ENCODE measurements around the gene RASAL1. TPM values are rescaled to one million over a fixed set of nuclear protein-coding genes. Genes with fewer than 3 reads are reported as not detected.
"Not testable (repeated sequence)": the region's sequence is repeated elsewhere in the genome, so short reads cannot be mapped to it uniquely, and the experiment has no call there.

RASAL1 gene
- total RNA-seq, 1 experiment from 2014 or later: 0.32 TPM

- Histone ChIP-seq H3K27me3 (replicated peaks; ENCODE audit: insufficient read depth, low read depth, low read length, poor library complexity) (no peaks in the 10 kb centered on the region), H3K4me1 (ENCODE audit: insufficient read depth, low read length, poor library complexity, severe bottlenecking) (no peaks in the 10 kb centered on the region), H3K36me3 (ENCODE audit: insufficient read depth, low read length, poor library complexity, severe bottlenecking) (no peaks in the 10 kb centered on the region), H3K27ac (ENCODE audit: low read depth, low read length, poor library complexity, severe bottlenecking) (no peak overlapping the region), H3K4me3 (ENCODE audit: low read depth, low read length, poor library complexity, severe bottlenecking) (no peak overlapping the region), H3K9me3 (ENCODE audit: low read depth, low read length, poor library complexity, severe bottlenecking) (no peaks in the 10 kb centered on the region)
- no TSS peak for BruUV-seq (replicated peaks)
- no peak for DNase-seq (ENCODE audit: low spot score)
- ChIA-PET POLR2A (ENCODE audit: low non-redundant PET) (no interaction called here), CTCF (no interaction called here)
- TF ChIP-seq EZH2 (IDR thresholded peaks at IDR 0.05; ENCODE audit: borderline replicate concordance, low read depth, low read length, poor library complexity, severe bottlenecking): no peak
- TF ChIP-seq CTCF (conservative IDR thresholded peaks at IDR 0.05; ENCODE audit: low read depth, low read length): no peak
- intact Hi-C loops (cut with micrococcal nuclease; ENCODE audit: unreplicated experiment): no loop called here
Measured at GRCh38 chr12:113118142-113118541, 17.4 kb downstream of the RASAL1 start.

- H3K27ac ChIP-seq (ENCODE audit: low read depth, low read length, poor library complexity, severe bottlenecking); CTCF ChIA-PET; H3K4me1 ChIP-seq (ENCODE audit: insufficient read depth, low read length, poor library complexity, severe bottlenecking); DNase-seq (ENCODE audit: low spot score); intact Hi-C loops (cut with micrococcal nuclease; ENCODE audit: unreplicated experiment); H3K27me3 ChIP-seq (replicated peaks; ENCODE audit: insufficient read depth, low read depth, low read length, poor library complexity); H3K9me3 ChIP-seq (ENCODE audit: low read depth, low read length, poor library complexity, severe bottlenecking); H3K4me3 ChIP-seq (ENCODE audit: low read depth, low read length, poor library complexity, severe bottlenecking); POLR2A ChIA-PET (ENCODE audit: low non-redundant PET); BruUV-seq (replicated peaks); H3K36me3 ChIP-seq (ENCODE audit: insufficient read depth, low read length, poor library complexity, severe bottlenecking): not testable (repeated sequence)
Measured at GRCh38 chr12:113117684-113118083, 17.9 kb downstream of the RASAL1 start.

DNA sequence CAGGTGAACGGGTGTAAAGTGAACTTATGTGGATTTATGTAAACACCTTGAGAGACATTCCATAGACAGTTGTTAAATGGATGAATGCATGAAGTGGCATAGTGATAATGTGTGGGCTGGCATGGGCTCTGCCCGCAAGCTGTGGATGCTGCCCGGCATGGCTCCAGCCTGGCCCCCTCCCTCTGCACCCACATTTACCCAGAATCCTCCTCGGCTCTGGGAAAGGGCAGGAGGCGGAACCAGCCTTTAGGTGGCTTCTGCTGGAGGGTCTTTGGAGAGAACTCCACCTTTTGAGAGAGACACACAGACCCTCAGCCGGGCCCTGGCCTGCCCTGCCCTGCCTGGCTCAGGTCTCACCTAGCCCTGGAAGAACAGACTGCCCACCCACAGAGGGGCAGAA is 18.7 kb downstream of the RASAL1 start:
- POLR2A ChIA-PET (ENCODE audit: low non-redundant PET): interaction anchor here (0.6 kb wide), 1 partner anchor 25 kb away, joined by 3 read pairs; no protein-coding TSS in a partner anchor
- Histone ChIP-seq H3K9me3 (ENCODE audit: low read depth, low read length, poor library complexity, severe bottlenecking) (no peaks in the 10 kb centered on the region), H3K4me1 (ENCODE audit: insufficient read depth, low read length, poor library complexity, severe bottlenecking) (no peaks in the 10 kb centered on the region), H3K27me3 (replicated peaks; ENCODE audit: insufficient read depth, low read depth, low read length, poor library complexity) (no peaks in the 10 kb centered on the region), H3K36me3 (ENCODE audit: insufficient read depth, low read length, poor library complexity, severe bottlenecking) (no peaks in the 10 kb centered on the region), H3K27ac (ENCODE audit: low read depth, low read length, poor library complexity, severe bottlenecking) (no peak overlapping the region), H3K4me3 (ENCODE audit: low read depth, low read length, poor library complexity, severe bottlenecking) (no peak overlapping the region)
- no peak for TF ChIP-seq EZH2 (IDR thresholded peaks at IDR 0.05; ENCODE audit: borderline replicate concordance, low read depth, low read length, poor library complexity, severe bottlenecking)
- no peak for TF ChIP-seq CTCF (conservative IDR thresholded peaks at IDR 0.05; ENCODE audit: low read depth, low read length)
- no TSS peak for BruUV-seq (replicated peaks)
- CTCF ChIA-PET: no interaction called here
- peak; percentile 42 for DNase-seq (ENCODE audit: low spot score)
- intact Hi-C loops (cut with micrococcal nuclease; ENCODE audit: unreplicated experiment): no loop called here

- H3K9me3 ChIP-seq (ENCODE audit: low read depth, low read length, poor library complexity, severe bottlenecking): no peaks in the 10 kb centered on the region
- BruUV-seq (replicated peaks): no TSS peak
- ChIA-PET CTCF (no interaction called here), POLR2A (ENCODE audit: low non-redundant PET) (no interaction called here)
- intact Hi-C loops (cut with micrococcal nuclease; ENCODE audit: unreplicated experiment): no loop called here
- TF ChIP-seq EZH2 (IDR thresholded peaks at IDR 0.05; ENCODE audit: borderline replicate concordance, low read depth, low read length, poor library complexity, severe bottlenecking) (no peak), CTCF (conservative IDR thresholded peaks at IDR 0.05; ENCODE audit: low read depth, low read length) (no peak)
- no peak for DNase-seq (ENCODE audit: low spot score)
- no peak overlapping the region for H3K27ac ChIP-seq (ENCODE audit: low read depth, low read length, poor library complexity, severe bottlenecking)
- no peak overlapping the region for H3K4me3 ChIP-seq (ENCODE audit: low read depth, low read length, poor library complexity, severe bottlenecking)
- no peaks in the 10 kb centered on the region for H3K4me1 ChIP-seq (ENCODE audit: insufficient read depth, low read length, poor library complexity, severe bottlenecking)
- no peaks in the 10 kb centered on the region for H3K27me3 ChIP-seq (replicated peaks; ENCODE audit: insufficient read depth, low read depth, low read length, poor library complexity)
- no peaks in the 10 kb centered on the region for H3K36me3 ChIP-seq (ENCODE audit: insufficient read depth, low read length, poor library complexity, severe bottlenecking)
Measured at GRCh38 chr12:113115455-113116126, 20.0 kb downstream of the RASAL1 start.

Data from A673 (cell line).